Sigmoid colon (tissue), 7 donors: Measurements from ENCODE around the gene PCYT2. TPM values are rescaled to one million over a fixed set of nuclear protein-coding genes. Genes with fewer than 3 reads are reported as not detected.

Experiments
- DNase-seq: peaks from one replicate; pipeline ENCODE4 v3.0.0-alpha.2; 2019
- H3K27ac ChIP-seq, 4 donors: fragments of 200-600 bp; sonication (generic); one replicate each; pipeline ENCODE4 v1.5.1; 2016 to 2019; ENCODE audit warnings: mild to moderate bottlenecking in 1 of 4
- H3K27me3 ChIP-seq, 3 donors: fragments of 200-600 bp; sonication (generic); one replicate each; pipeline ENCODE4 v1.5.1; 2019; ENCODE audit warnings: mild to moderate bottlenecking in 1 of 3
- H3K36me3 ChIP-seq, 4 donors: fragments of 200-600 bp; sonication (generic); one replicate each; pipeline ENCODE4 v1.5.1; 2016 to 2019
- H3K4me1 ChIP-seq, 4 donors: fragments of 200-600 bp; sonication (generic); one replicate each; pipeline ENCODE4 v1.5.1; 2017 to 2019
- H3K4me3 ChIP-seq, 4 donors: fragments of 200-600 bp; sonication (generic); one replicate each; pipeline ENCODE4 v1.5.1; 2017 to 2019; ENCODE audit warnings: mild to moderate bottlenecking in 2 of 4, moderate library complexity in 1 of 4
- H3K9me3 ChIP-seq, 4 donors: fragments of 200-600 bp in 3 of 4; sonication (generic) in 3 of 4; one replicate each; pipeline versions ENCODE4 v1.5.1 to v1.6.1; 2013 to 2019
- EP300 ChIP-seq, 4 donors: sonication (generic); formaldehyde crosslinking; IDR thresholded peaks; one replicate each; pipeline ENCODE4 v1.6.1; 2017; ENCODE audit warnings: antibody characterized with exemption in 4 of 4
- POLR2A ChIP-seq, 2 donors: fragments of 450-650 bp; IDR thresholded peaks; one replicate each; pipeline ENCODE4 v1.6.1; 2016; ENCODE audit warnings: antibody characterized with exemption in 2 of 2, mild to moderate bottlenecking in 2 of 2, moderate library complexity in 2 of 2
- POLR2AphosphoS5 ChIP-seq, 4 donors: sonication (generic); formaldehyde crosslinking; IDR thresholded peaks; one replicate each; pipeline ENCODE4 v1.6.1; 2017; ENCODE audit warnings: antibody characterized with exemption in 4 of 4
- WGBS, 2 donors: extraction: QIAGEN DNeasy Blood & Tissue Kit; methylation state at CpG; one replicate each; pipeline ENCODE4 v1.1.7; 2013; 5-methylcytosine and 5-hydroxymethylcytosine counted together
- intact Hi-C: fragments of 100-400 bp; cut with DNase I; formaldehyde crosslinking; loops from one replicate; pipeline ENCODE4 v1.15.1; 2023
- polyA plus RNA-seq, 3 donors: library from polyadenylated mRNA; stranded (reverse); fragments of 200-250 nt; gene quantifications; one replicate each; pipeline ENCODE4 v1.2.3, GENCODE V29; 2013
- total RNA-seq, 4 donors: library from RNA; depleted of rRNA; stranded (reverse); fragments of >200 nt; gene quantifications; one replicate each; pipeline ENCODE4 v1.1.0, GENCODE V29; 2016
- TF ChIP-seq, protein P1 (sequence below), 4 experiments: fragments of 450-650 bp in 3 of 4; fragments of 200-600 bp in 1 of 4; IDR thresholded peaks; one replicate each; pipeline ENCODE4 v1.5.1; 2016 to 2019; ENCODE audit warnings: antibody characterized with exemption in 4 of 4, mild to moderate bottlenecking in 3 of 4, moderate library complexity in 2 of 4
- donor health status: healthy with polysubstance abuse.
- donor health status: Bipolar disorder and iron deficiency.
- donor health status: healthy.

Gene PCYT2
- total and polyA plus RNA-seq, 7 donors: 11.4 to 86.4 (median 23.5) TPM

GRCh38 chr17:81898885-81899284 lies 12.3 kb downstream of the PCYT2 start:
- TF ChIP-seq, protein P1, sequence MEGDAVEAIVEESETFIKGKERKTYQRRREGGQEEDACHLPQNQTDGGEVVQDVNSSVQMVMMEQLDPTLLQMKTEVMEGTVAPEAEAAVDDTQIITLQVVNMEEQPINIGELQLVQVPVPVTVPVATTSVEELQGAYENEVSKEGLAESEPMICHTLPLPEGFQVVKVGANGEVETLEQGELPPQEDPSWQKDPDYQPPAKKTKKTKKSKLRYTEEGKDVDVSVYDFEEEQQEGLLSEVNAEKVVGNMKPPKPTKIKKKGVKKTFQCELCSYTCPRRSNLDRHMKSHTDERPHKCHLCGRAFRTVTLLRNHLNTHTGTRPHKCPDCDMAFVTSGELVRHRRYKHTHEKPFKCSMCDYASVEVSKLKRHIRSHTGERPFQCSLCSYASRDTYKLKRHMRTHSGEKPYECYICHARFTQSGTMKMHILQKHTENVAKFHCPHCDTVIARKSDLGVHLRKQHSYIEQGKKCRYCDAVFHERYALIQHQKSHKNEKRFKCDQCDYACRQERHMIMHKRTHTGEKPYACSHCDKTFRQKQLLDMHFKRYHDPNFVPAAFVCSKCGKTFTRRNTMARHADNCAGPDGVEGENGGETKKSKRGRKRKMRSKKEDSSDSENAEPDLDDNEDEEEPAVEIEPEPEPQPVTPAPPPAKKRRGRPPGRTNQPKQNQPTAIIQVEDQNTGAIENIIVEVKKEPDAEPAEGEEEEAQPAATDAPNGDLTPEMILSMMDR (IDR thresholded peaks at IDR 0.05): no peak
- TF ChIP-seq POLR2A (IDR thresholded peaks at IDR 0.05) (no peak), EP300 (IDR thresholded peaks at IDR 0.05) (no peak), POLR2AphosphoS5 (IDR thresholded peaks at IDR 0.05) (no peak)
- H3K36me3 ChIP-seq: peaks cover 4 to 68% (median 34%) of the 10 kb centered on the region in 4 donors
- peaks cover 0 to 15% (median 14%) of the 10 kb centered on the region in 4 donors for H3K4me1 ChIP-seq
- no peaks in the 10 kb centered on the region for H3K9me3 ChIP-seq
- intact Hi-C loops: no loop called here
- no peak overlapping the region for H3K27ac ChIP-seq
- no peak overlapping the region for H3K4me3 ChIP-seq
- WGBS, 2 donors: 95 to 96% methylated on average over 9 of the region's 9 CpGs
- no peak for DNase-seq
- H3K27me3 ChIP-seq: peaks cover 4 to 27% (median 23%) of the 10 kb centered on the region in 3 donors

DNA sequence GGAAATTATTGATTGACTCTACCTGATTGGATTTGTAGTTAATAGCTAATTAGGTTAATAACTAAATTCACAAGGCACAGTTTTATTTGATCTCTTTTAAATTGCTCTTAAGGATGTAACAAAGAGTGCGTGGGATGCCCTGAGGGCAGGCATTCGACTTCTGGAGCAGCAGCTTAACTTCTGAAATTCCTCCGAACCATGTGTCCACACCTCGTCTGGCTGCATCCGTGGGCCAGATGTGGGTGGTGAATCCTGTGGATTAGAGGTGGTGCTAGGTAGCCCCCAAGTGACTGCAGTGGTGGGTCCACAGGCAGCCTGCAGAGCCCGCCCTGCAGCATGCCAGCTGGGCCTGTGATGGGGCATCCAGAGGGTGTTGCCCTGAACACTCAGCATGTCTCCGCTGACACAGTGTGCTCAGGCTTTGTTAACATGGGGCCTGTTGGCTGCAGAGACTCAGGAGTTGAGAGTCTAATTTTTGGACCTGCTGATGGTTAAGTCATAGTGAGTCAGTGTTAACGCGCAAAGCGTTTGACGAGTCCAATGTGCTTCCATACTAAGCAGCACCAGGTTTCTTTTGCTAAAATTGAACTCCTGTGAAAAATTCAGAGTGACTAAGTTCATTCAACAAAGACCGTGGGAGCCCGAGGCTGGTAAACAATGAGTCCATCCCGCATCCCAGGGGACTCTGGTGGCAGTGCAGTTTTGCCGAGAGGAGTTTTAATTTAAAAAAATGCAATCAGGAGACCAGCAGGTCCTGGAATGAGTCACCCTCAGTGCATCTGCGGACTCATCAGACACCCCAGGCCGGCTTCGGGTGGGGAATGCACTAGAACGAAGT lies 13.0 kb downstream of the PCYT2 start:
- 94 to 95% methylated on average over 19 of the region's 19 CpGs for WGBS, 2 donors
- peaks cover 4 to 70% (median 34%) of the 10 kb centered on the region in 4 donors for H3K36me3 ChIP-seq
- H3K9me3 ChIP-seq: no peaks in the 10 kb centered on the region
- no peak for TF ChIP-seq EP300 (IDR thresholded peaks at IDR 0.05)
- no peak for TF ChIP-seq POLR2A (IDR thresholded peaks at IDR 0.05)
- no peak for TF ChIP-seq POLR2AphosphoS5 (IDR thresholded peaks at IDR 0.05)
- TF ChIP-seq, protein P1 (IDR thresholded peaks at IDR 0.05): no peak
- peaks cover 4 to 24% (median 23%) of the 10 kb centered on the region in 3 donors for H3K27me3 ChIP-seq
- peaks cover 0 to 17% (median 14%) of the 10 kb centered on the region in 4 donors for H3K4me1 ChIP-seq
- DNase-seq: no peak
- intact Hi-C loops: no loop called here
- no peak overlapping the region for H3K4me3 ChIP-seq
- no peak overlapping the region for H3K27ac ChIP-seq

- Histone ChIP-seq H3K27ac (no peak overlapping the region), H3K4me1 (peaks cover 0 to 21% (median 16%) of the 10 kb centered on the region in 4 donors), H3K36me3 (peaks cover 4 to 67% (median 34%) of the 10 kb centered on the region in 4 donors), H3K9me3 (no peaks in the 10 kb centered on the region), H3K27me3 (no peaks in the 10 kb centered on the region), H3K4me3 (no peak overlapping the region)
- DNase-seq: no peak
- intact Hi-C loops: no loop called here
- WGBS, 2 donors: 93% methylated on average over 11 of the region's 11 CpGs
- TF ChIP-seq POLR2A (IDR thresholded peaks at IDR 0.05): no peak
- no peak for TF ChIP-seq EP300 (IDR thresholded peaks at IDR 0.05)
- TF ChIP-seq POLR2AphosphoS5 (IDR thresholded peaks at IDR 0.05): no peak
- TF ChIP-seq, protein P1 (IDR thresholded peaks at IDR 0.05): no peak
Measured at GRCh38 chr17:81895400-81895799, 15.8 kb downstream of the PCYT2 start.

GRCh38 chr17:81891303-81891552 lies 20.0 kb downstream of the PCYT2 start:
- WGBS, 2 donors: 1% methylated on average over 40 of the region's 40 CpGs
- intact Hi-C loops: loop anchor here (2.0 kb wide), 1 partner anchor 20 kb away; the partner anchor contains the start of gene ARHGDIA
- H3K36me3 ChIP-seq: peaks cover 24 to 64% (median 33%) of the 10 kb centered on the region in 4 donors

DNA sequence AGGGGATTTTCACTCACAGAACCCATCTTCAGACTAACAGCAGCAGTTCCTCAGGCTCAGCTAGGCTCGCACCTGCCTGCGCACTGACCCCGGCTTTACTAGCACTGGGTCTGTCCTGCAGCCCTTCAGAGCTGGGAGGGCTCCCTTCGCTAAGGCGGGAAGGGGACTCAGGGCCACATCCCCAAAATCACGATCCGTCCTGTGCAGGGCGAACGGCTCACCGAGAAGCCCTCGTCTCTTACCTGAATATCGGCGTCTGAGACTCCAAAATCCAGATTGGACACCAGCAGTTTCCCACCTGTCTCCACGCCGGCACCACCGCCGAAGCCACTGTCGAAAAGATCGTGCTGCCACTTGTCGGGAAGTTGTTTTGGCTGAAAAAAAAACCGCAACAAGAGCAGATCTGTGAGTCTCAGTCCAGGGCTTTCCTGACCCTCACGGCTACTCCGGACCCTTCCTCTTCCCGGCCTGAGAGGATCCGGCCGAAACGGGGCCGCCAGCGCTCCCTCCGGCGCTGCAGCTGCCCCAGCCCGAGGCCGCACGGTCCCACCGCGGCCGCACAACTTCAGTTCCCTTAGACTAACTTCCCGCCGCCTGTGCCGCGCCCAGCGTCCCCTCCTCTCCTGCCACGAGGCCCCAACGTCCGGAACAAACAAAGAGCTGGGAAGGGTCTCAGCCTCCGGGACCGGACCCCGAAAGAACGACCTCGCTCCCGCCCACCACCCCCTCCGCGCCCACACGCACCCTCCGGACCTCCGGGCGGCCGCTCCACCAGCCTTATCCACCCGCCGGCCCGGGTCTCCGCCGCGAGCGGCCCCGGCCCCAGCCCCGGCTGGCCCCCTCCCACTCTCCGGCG lies 20.5 kb downstream of the PCYT2 start:
- peak; percentile 62 for DNase-seq
- 5 to 9% methylated on average over 69 of the region's 69 CpGs for WGBS, 2 donors
- H3K27me3 ChIP-seq: no peaks in the 10 kb centered on the region
- peak overlapping the region; percentile 89 to 97 (median 94) for H3K27ac ChIP-seq
- no peak for TF ChIP-seq POLR2AphosphoS5 (IDR thresholded peaks at IDR 0.05)
- TF ChIP-seq, protein P1 (IDR thresholded peaks at IDR 0.05): no peak
- TF ChIP-seq EP300 (IDR thresholded peaks at IDR 0.05): no peak
- TF ChIP-seq POLR2A (IDR thresholded peaks at IDR 0.05): no peak
- peaks cover 0 to 32% (median 26%) of the 10 kb centered on the region in 4 donors for H3K4me1 ChIP-seq
- intact Hi-C loops: loop anchor here (2.0 kb wide), 1 partner anchor 20 kb away; the partner anchor contains the start of gene ARHGDIA
- H3K36me3 ChIP-seq: peaks cover 27 to 64% (median 32%) of the 10 kb centered on the region in 4 donors
- H3K4me3 ChIP-seq: peak overlapping the region; percentile 77 to 99 (median 90)
- no peaks in the 10 kb centered on the region for H3K9me3 ChIP-seq

More at GRCh38 chr17:81891303-81891552, 20.0 kb downstream of the PCYT2 start:
- Histone ChIP-seq H3K9me3 (no peaks in the 10 kb centered on the region), H3K4me1 (peaks cover 0 to 32% (median 26%) of the 10 kb centered on the region in 4 donors), H3K27me3 (no peaks in the 10 kb centered on the region), H3K4me3 (peak overlapping the region; percentile 77 to 99 (median 90)), H3K27ac (peak overlapping the region; percentile 89 to 97 (median 94))
- TF ChIP-seq POLR2AphosphoS5 (IDR thresholded peaks at IDR 0.05): no peak
- DNase-seq: no peak
